ENCODE measurements around the gene AKR1C1.
"Not testable (repeated sequence)": the region's sequence is repeated elsewhere in the genome, so short reads cannot be mapped to it uniquely, and the experiment has no call there.

The AKR1C1 gene

GRCh38 chr10:4947635-4948596, 15.3 kb upstream of the AKR1C1 start:
- DNase-seq, result no peak

- DNase-seq, result not testable (repeated sequence)
Measured at GRCh38 chr10:4951512-4952162, 11.6 kb upstream of the AKR1C1 start.

GRCh38 chr10:4953405-4953804, 9.8 kb upstream of the AKR1C1 start:
- DNase-seq, result no peak

GRCh38 chr10:4956088-4956487, 7.1 kb upstream of the AKR1C1 start:
- DNase-seq, result not testable (repeated sequence)

GRCh38 chr10:4956955-4957645, 6.1 kb upstream of the AKR1C1 start:
- not testable (repeated sequence) for DNase-seq

GRCh38 chr10:4961558-4961957, 1.7 kb upstream of the AKR1C1 start:
- not testable (repeated sequence) for DNase-seq

GRCh38 chr10:4962308-4962707, 907 bp upstream of the AKR1C1 start:
- DNase-seq, result not testable (repeated sequence)

- not testable (repeated sequence) for DNase-seq
Measured at GRCh38 chr10:4963815-4964154, 570 bp downstream of the AKR1C1 start.

GRCh38 chr10:4965763-4966162, 2.5 kb downstream of the AKR1C1 start:
- DNase-seq, result not testable (repeated sequence)

GRCh38 chr10:4967189-4967588, 4.0 kb downstream of the AKR1C1 start:
- DNase-seq, result not testable (repeated sequence)

- not testable (repeated sequence) for DNase-seq
Measured at GRCh38 chr10:4969289-4969688, 6.1 kb downstream of the AKR1C1 start.

GRCh38 chr10:4970362-4970761, 7.1 kb downstream of the AKR1C1 start:
- DNase-seq, result not testable (repeated sequence)

- DNase-seq, result not testable (repeated sequence)
Measured at GRCh38 chr10:4972369-4973142, 9.3 kb downstream of the AKR1C1 start.

- not testable (repeated sequence) for DNase-seq
Measured at GRCh38 chr10:4973294-4973693, 10.1 kb downstream of the AKR1C1 start.

- DNase-seq, result not testable (repeated sequence)
Measured at GRCh38 chr10:4974400-4974799, 11.2 kb downstream of the AKR1C1 start.

GRCh38 chr10:4977025-4977424, 13.8 kb downstream of the AKR1C1 start:
- DNase-seq, result no peak

GRCh38 chr10:4978870-4979269, 15.7 kb downstream of the AKR1C1 start:
- DNase-seq, result no peak

GRCh38 chr10:4980793-4981192, 17.6 kb downstream of the AKR1C1 start:
- DNase-seq, result no peak

- DNase-seq, result peak; percentile 7
Measured at GRCh38 chr10:4981722-4982471, 18.7 kb downstream of the AKR1C1 start.

- no peak for DNase-seq
Measured at GRCh38 chr10:4982764-4983226, 19.6 kb downstream of the AKR1C1 start.

- DNase-seq, result no peak
Measured at GRCh38 chr10:4983615-4984216, 20.5 kb downstream of the AKR1C1 start.
